ENCODE data around the gene PIP5K1A. TPM values are rescaled to one million over a fixed set of nuclear protein-coding genes. Genes with fewer than 3 reads are reported as not detected.

The PIP5K1A gene
- polyA plus RNA-seq, 1 of the 3 experiments (the other 2 are of a cell fraction): 66.0 TPM

DNA sequence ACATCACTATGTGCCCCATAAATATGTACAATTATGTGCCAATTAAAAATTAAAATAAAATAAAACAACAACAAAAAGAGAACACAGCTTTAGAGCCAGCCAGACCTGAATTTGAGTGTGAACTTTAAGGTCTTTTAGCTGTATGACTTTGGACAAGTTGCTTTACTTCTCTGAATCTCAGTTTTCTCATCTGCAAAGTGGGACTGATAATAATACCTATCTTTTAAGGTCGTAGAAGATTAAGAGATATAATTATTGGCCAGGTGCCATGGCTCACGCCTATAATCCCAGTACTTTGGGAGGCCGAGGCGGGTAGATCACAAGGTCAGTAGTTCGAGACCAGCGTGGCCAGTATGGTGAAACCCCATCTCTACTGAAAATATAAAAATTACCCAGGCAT is 5.0 kb upstream of the PIP5K1A start:
- Histone ChIP-seq H3K9me2 (no peaks in the 10 kb centered on the region), H2AFZ (ENCODE audit: low read depth) (no peak overlapping the region), H3K36me3 (replicated peaks in 1 of 2; ENCODE audit: control insufficient read depth in 1 of 2, insufficient read depth in 2 of 2, low read length in 1 of 2) (no peaks in the 10 kb centered on the region), H3K4me2 (no peak overlapping the region), H3K79me2 (ENCODE audit: insufficient read depth) (peaks cover 15% of the 10 kb centered on the region), H3K27ac (ENCODE audit: low read depth in 2 of 2, low read length in 1 of 2) (no peak overlapping the region), H3F3A (replicated peaks; ENCODE audit: insufficient read depth) (peaks cover 31% of the 10 kb centered on the region), H3K27me3 (ENCODE audit: insufficient read depth) (no peaks in the 10 kb centered on the region), H3K9me3 (no peaks in the 10 kb centered on the region), H3K4me1 (ENCODE audit: control insufficient read depth in 1 of 2, insufficient read depth in 2 of 2, low read depth in 1 of 2, low read length in 1 of 2) (peaks cover 0 to 14% of the 10 kb centered on the region in 2 experiments; a peak in 2 of 4 replicates), H3K9ac (no peak overlapping the region), H3K4me3 (ENCODE audit: low read depth in 2 of 2, low read length in 1 of 2) (no peak overlapping the region), H4K20me1 (ENCODE audit: insufficient read depth) (no peaks in the 10 kb centered on the region)
- no peak for TF ChIP-seq TEAD4 (IDR thresholded peaks at IDR 0.05; ENCODE audit: borderline replicate concordance, insufficient read depth)
- TF ChIP-seq JUND (IDR thresholded peaks at IDR 0.05): no peak
- no peak for TF ChIP-seq SIN3A (IDR thresholded peaks at IDR 0.05; ENCODE audit: borderline replicate concordance, low read depth, low read length)
- TF ChIP-seq FOXM1 (IDR thresholded peaks at IDR 0.05; ENCODE audit: low read depth): no peak
- no peak for TF ChIP-seq EZH2phosphoT487 (IDR thresholded peaks at IDR 0.05; ENCODE audit: borderline replicate concordance, low read depth)
- TF ChIP-seq CHD2 (IDR thresholded peaks at IDR 0.05; ENCODE audit: low read length, partially characterized antibody): no peak
- TF ChIP-seq FOSL2 (IDR thresholded peaks at IDR 0.05; ENCODE audit: borderline replicate concordance, low read depth): no peak
- TF ChIP-seq RXRA (IDR thresholded peaks at IDR 0.05; ENCODE audit: borderline replicate concordance, low read depth): no peak
- TF ChIP-seq, protein P1, sequence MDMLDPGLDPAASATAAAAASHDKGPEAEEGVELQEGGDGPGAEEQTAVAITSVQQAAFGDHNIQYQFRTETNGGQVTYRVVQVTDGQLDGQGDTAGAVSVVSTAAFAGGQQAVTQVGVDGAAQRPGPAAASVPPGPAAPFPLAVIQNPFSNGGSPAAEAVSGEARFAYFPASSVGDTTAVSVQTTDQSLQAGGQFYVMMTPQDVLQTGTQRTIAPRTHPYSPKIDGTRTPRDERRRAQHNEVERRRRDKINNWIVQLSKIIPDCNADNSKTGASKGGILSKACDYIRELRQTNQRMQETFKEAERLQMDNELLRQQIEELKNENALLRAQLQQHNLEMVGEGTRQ (IDR thresholded peaks at IDR 0.05; ENCODE audit: borderline replicate concordance, low read depth, low read length): no peak
- no peak for TF ChIP-seq NRF1 (IDR thresholded peaks at IDR 0.05; ENCODE audit: low read depth, low read length)
- no peak for TF ChIP-seq NFIC (IDR thresholded peaks at IDR 0.05; ENCODE audit: borderline replicate concordance)
- TF ChIP-seq RCOR1 (IDR thresholded peaks at IDR 0.05; ENCODE audit: low read length): no peak
- TF ChIP-seq, protein P2, sequence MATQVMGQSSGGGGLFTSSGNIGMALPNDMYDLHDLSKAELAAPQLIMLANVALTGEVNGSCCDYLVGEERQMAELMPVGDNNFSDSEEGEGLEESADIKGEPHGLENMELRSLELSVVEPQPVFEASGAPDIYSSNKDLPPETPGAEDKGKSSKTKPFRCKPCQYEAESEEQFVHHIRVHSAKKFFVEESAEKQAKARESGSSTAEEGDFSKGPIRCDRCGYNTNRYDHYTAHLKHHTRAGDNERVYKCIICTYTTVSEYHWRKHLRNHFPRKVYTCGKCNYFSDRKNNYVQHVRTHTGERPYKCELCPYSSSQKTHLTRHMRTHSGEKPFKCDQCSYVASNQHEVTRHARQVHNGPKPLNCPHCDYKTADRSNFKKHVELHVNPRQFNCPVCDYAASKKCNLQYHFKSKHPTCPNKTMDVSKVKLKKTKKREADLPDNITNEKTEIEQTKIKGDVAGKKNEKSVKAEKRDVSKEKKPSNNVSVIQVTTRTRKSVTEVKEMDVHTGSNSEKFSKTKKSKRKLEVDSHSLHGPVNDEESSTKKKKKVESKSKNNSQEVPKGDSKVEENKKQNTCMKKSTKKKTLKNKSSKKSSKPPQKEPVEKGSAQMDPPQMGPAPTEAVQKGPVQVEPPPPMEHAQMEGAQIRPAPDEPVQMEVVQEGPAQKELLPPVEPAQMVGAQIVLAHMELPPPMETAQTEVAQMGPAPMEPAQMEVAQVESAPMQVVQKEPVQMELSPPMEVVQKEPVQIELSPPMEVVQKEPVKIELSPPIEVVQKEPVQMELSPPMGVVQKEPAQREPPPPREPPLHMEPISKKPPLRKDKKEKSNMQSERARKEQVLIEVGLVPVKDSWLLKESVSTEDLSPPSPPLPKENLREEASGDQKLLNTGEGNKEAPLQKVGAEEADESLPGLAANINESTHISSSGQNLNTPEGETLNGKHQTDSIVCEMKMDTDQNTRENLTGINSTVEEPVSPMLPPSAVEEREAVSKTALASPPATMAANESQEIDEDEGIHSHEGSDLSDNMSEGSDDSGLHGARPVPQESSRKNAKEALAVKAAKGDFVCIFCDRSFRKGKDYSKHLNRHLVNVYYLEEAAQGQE (IDR thresholded peaks at IDR 0.05; ENCODE audit: low read depth, low read length): no peak
- no peak for TF ChIP-seq MXI1 (IDR thresholded peaks at IDR 0.05; ENCODE audit: low read depth, low read length)
- TF ChIP-seq, protein P3, sequence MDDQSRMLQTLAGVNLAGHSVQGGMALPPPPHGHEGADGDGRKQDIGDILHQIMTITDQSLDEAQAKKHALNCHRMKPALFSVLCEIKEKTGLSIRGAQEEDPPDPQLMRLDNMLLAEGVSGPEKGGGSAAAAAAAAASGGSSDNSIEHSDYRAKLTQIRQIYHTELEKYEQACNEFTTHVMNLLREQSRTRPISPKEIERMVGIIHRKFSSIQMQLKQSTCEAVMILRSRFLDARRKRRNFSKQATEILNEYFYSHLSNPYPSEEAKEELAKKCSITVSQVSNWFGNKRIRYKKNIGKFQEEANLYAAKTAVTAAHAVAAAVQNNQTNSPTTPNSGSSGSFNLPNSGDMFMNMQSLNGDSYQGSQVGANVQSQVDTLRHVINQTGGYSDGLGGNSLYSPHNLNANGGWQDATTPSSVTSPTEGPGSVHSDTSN (IDR thresholded peaks at IDR 0.05): no peak
- no peak for TF ChIP-seq IRF3 (IDR thresholded peaks at IDR 0.05; ENCODE audit: low read depth, low read length)
- no peak for TF ChIP-seq EP300 (IDR thresholded peaks at IDR 0.05; ENCODE audit: borderline replicate concordance in 1 of 2, low read depth in 1 of 2, low read length in 1 of 2)
- ChIA-PET CTCF (interaction anchor here (1.9 kb wide), 1 partner anchor 59 kb away, joined by 8 read pairs; no protein-coding TSS in a partner anchor), POLR2A (no interaction called here)
- no peak for DNase-seq
- 70% methylated on average over 6 of the region's 6 CpGs for WGBS (ENCODE audit: low lambda C conversion rate)

Measured in SK-N-SH (cell line).